NCI-H1417 treated with DMSO at 0.1 percent for 48 hours (cell line): Measurements from ENCODE around the gene TNFAIP3.
"Not testable (repeated sequence)": the region's sequence is repeated elsewhere in the genome, so short reads cannot be mapped to it uniquely, and the experiment has no call there.

ENCODE experiments used
- DNase-seq: peaks from one replicate; lab custom pipeline; 2025; lab: John Stamatoyannopoulos, UW

Gene TNFAIP3

GRCh38 chr6:137844773-137845172, 22.3 kb upstream of the TNFAIP3 start:
- DNase-seq = not testable (repeated sequence)

GRCh38 chr6:137845460-137845859, 21.6 kb upstream of the TNFAIP3 start:
- DNase-seq = no peak

- no peak for DNase-seq
These were observed 20.8 kb upstream of the TNFAIP3 start for GRCh38 chr6:137846274-137846673.

- no peak for DNase-seq
These were observed 20.2 kb upstream of the TNFAIP3 start for GRCh38 chr6:137846772-137847313.

GRCh38 chr6:137847748-137848147, 19.3 kb upstream of the TNFAIP3 start:
- no peak for DNase-seq

- DNase-seq = no peak
These were observed 18.4 kb upstream of the TNFAIP3 start for GRCh38 chr6:137848672-137849071.

GRCh38 chr6:137849181-137849980, 17.7 kb upstream of the TNFAIP3 start:
- no peak for DNase-seq

GRCh38 chr6:137849981-137850714, 16.9 kb upstream of the TNFAIP3 start:
- no peak for DNase-seq

- no peak for DNase-seq
These were observed 16.1 kb upstream of the TNFAIP3 start for GRCh38 chr6:137850816-137851602.

GRCh38 chr6:137851669-137852068, 15.4 kb upstream of the TNFAIP3 start:
- no peak for DNase-seq

GRCh38 chr6:137852346-137852745, 14.7 kb upstream of the TNFAIP3 start:
- DNase-seq = no peak

- DNase-seq = no peak
These were observed 14.2 kb upstream of the TNFAIP3 start for GRCh38 chr6:137852811-137853210.

- no peak for DNase-seq
These were observed 13.4 kb upstream of the TNFAIP3 start for GRCh38 chr6:137853569-137854213.

- no peak for DNase-seq
These were observed 10.7 kb upstream of the TNFAIP3 start for GRCh38 chr6:137856138-137856898.

- no peak for DNase-seq
These were observed 8.0 kb upstream of the TNFAIP3 start for GRCh38 chr6:137859025-137859424.

- DNase-seq = no peak
These were observed 6.6 kb upstream of the TNFAIP3 start for GRCh38 chr6:137860394-137861005.

- no peak for DNase-seq
These were observed 5.3 kb upstream of the TNFAIP3 start for GRCh38 chr6:137861550-137862337.

GRCh38 chr6:137862419-137863090, 4.5 kb upstream of the TNFAIP3 start:
- no peak for DNase-seq
